K562 (cell line): ENCODE results near the gene TEAD3. TPM values are rescaled to one million over a fixed set of nuclear protein-coding genes. Genes with fewer than 3 reads are reported as not detected.
A peak's percentile ranks its signal among the peaks of the same experiment; 100 is the strongest.

Source experiments
- BHLHE40 ChIP-seq: IDR thresholded peaks from 2 replicates; pipeline ENCODE4 v1.6.1; 2011; ENCODE audit warnings: low read length, improper control_type of control experiment
- CCNT2 ChIP-seq: IDR thresholded peaks from 2 replicates; pipeline ENCODE4 v1.6.1; 2011; ENCODE audit warnings: borderline replicate concordance, low read depth, mild to moderate bottlenecking, moderate library complexity, mixed read lengths, low read length; ENCODE audit not compliant: insufficient read length; ENCODE audit errors: extremely low read depth
- FIP1L1 ChIP-seq: fragments of 200-400 bp; formaldehyde crosslinking; IDR thresholded peaks from 2 replicates; pipeline ENCODE4 v1.6.1; 2018; ENCODE audit warnings: mild to moderate bottlenecking, low read depth, low read length; ENCODE audit not compliant: poor library complexity, severe bottlenecking
- LARP7 ChIP-seq: fragments of 450-650 bp; IDR thresholded peaks from 2 replicates; pipeline ENCODE4 v1.6.1; 2016
- SIN3A ChIP-seq, 2 experiments: fragments of 150-350 bp in 1 of 2; IDR thresholded peaks; 2 replicates each; pipeline ENCODE4 v1.6.1; 2011 to 2016; ENCODE audit warnings: borderline replicate concordance in 2 of 2, low read depth in 2 of 2, low read length in 2 of 2, mild to moderate bottlenecking in 2 of 2, moderate library complexity in 2 of 2; ENCODE audit not compliant: control insufficient read depth in 1 of 2
- ZFP1 ChIP-seq: fragments of 450-650 bp; formaldehyde crosslinking; IDR thresholded peaks from 2 replicates; pipeline ENCODE4 v1.4.0; 2020; ENCODE audit warnings: mild to moderate bottlenecking, mixed read lengths
- ZNF584 ChIP-seq: fragments of 200-800 bp; sonication (Bioruptor generic); IDR thresholded peaks from 2 replicates; pipeline ENCODE4 v1.6.1; 2016; ENCODE audit warnings: low read depth, mild to moderate bottlenecking, missing genetic modification characterization, missing compliant biosample characterization
- polyA plus RNA-seq, 8 experiments: library from polyadenylated mRNA; depleted of rRNA in 4 of 8; stranded (reverse) in 5 of 8; unstranded in 3 of 8; fragments of >200 nt; fragmentation: Nextera tagmentation in 2 of 8; fragmentation: Illumina TruSeq in 1 of 8; extraction: Ambion mirVana in 2 of 8; extraction: Trizol in 1 of 8; gene quantifications; 2 replicates each; pipeline versions ENCODE4 v1.2.1 to v1.2.3, GENCODE V29; 2011 to 2014; ENCODE audit warnings: inconsistent platforms in 1 of 8, missing spikeins in 1 of 8
- total RNA-seq, 7 experiments: library from RNA; depleted of rRNA in 6 of 7; stranded (reverse); fragments of >200 nt in 6 of 7; fragmentation: Illumina TruSeq in 2 of 7; extraction: Trizol in 2 of 7; gene quantifications; 2 replicates each; pipeline versions ENCODE4 v1.2.1 to v1.2.3, GENCODE V29; 2011 to 2021; ENCODE audit warnings: low replicate concordance in 1 of 7
- TF ChIP-seq, protein P1 (sequence below), 2 experiments: fragments of 450-650 bp; formaldehyde crosslinking in 1 of 2; IDR thresholded peaks; 2 replicates each; pipeline versions ENCODE4 v1.4.0 to v1.6.1; 2014 to 2020; ENCODE audit warnings: mild to moderate bottlenecking in 2 of 2, borderline replicate concordance in 1 of 2, low read depth in 1 of 2
- TF ChIP-seq, protein P2 (sequence below): fragments of 450-650 bp; formaldehyde crosslinking; IDR thresholded peaks from 2 replicates; pipeline ENCODE4 v1.4.0; 2022; ENCODE audit warnings: missing genetic modification characterization
- TF ChIP-seq, protein P3 (sequence below), 2 experiments: IDR thresholded peaks in 1 of 2; conservative IDR thresholded peaks in 1 of 2; 2 replicates each; pipeline ENCODE4 v1.6.1; 2016; ENCODE audit warnings: low read depth in 2 of 2, mild to moderate bottlenecking in 1 of 2, missing compliant biosample characterization in 1 of 2, missing genetic modification characterization in 1 of 2, moderate library complexity in 1 of 2

Gene TEAD3
- total and polyA plus RNA-seq, 9 of the 15 experiments (the other 6 are each of a cell fraction or from before 2014, with no cell fraction given): 0.63 to 13.2 (median 3.3) TPM

DNA sequence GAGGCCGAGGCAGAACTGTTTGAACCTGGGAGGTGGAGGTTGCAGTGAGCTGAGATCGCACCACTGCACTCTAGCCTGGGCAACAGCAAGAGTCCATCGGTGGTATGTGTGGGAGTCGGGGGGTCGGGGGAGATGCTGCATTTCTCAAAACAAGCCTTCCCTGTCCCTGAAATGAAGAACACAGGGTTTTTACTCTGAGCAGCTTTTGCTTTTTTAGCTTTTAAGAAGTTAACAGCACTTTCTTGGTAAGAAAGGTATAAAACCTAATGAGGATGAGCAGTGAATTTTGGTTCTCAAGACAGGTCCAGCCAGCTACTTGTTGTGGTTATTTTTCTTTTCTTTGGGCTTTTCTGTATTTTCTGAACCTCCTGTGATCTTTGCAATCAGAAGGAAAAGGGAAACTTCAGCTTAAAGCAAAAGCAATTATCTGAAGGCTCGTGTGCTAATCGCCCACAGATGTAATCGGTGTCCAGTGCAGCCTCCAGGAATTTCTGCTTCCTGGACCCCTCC lies 25.0 kb downstream of the TEAD3 start (continued):
- TF ChIP-seq, protein P1, sequence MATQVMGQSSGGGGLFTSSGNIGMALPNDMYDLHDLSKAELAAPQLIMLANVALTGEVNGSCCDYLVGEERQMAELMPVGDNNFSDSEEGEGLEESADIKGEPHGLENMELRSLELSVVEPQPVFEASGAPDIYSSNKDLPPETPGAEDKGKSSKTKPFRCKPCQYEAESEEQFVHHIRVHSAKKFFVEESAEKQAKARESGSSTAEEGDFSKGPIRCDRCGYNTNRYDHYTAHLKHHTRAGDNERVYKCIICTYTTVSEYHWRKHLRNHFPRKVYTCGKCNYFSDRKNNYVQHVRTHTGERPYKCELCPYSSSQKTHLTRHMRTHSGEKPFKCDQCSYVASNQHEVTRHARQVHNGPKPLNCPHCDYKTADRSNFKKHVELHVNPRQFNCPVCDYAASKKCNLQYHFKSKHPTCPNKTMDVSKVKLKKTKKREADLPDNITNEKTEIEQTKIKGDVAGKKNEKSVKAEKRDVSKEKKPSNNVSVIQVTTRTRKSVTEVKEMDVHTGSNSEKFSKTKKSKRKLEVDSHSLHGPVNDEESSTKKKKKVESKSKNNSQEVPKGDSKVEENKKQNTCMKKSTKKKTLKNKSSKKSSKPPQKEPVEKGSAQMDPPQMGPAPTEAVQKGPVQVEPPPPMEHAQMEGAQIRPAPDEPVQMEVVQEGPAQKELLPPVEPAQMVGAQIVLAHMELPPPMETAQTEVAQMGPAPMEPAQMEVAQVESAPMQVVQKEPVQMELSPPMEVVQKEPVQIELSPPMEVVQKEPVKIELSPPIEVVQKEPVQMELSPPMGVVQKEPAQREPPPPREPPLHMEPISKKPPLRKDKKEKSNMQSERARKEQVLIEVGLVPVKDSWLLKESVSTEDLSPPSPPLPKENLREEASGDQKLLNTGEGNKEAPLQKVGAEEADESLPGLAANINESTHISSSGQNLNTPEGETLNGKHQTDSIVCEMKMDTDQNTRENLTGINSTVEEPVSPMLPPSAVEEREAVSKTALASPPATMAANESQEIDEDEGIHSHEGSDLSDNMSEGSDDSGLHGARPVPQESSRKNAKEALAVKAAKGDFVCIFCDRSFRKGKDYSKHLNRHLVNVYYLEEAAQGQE (IDR thresholded peaks at IDR 0.05; ENCODE audit: borderline replicate concordance): no peak
- TF ChIP-seq, protein P1 (CRISPR knock-in tag; IDR thresholded peaks at IDR 0.05; ENCODE audit: low read depth): no peak
- TF ChIP-seq FIP1L1 (no peak), SIN3A (IDR thresholded peaks at IDR 0.05; ENCODE audit: borderline replicate concordance in 2 of 2, control insufficient read depth in 1 of 2, low read depth in 2 of 2, low read length in 2 of 2) (0 out of 4 replicates have a peak, but pooled peaks of 1 of the 2 experiments have one; percentile 8), BHLHE40 (no peak), CCNT2 (no peak), LARP7 (no peak), ZFP1 (no peak), ZNF584 (CRISPR knock-in tag) (no peak)
- TF ChIP-seq, protein P2, sequence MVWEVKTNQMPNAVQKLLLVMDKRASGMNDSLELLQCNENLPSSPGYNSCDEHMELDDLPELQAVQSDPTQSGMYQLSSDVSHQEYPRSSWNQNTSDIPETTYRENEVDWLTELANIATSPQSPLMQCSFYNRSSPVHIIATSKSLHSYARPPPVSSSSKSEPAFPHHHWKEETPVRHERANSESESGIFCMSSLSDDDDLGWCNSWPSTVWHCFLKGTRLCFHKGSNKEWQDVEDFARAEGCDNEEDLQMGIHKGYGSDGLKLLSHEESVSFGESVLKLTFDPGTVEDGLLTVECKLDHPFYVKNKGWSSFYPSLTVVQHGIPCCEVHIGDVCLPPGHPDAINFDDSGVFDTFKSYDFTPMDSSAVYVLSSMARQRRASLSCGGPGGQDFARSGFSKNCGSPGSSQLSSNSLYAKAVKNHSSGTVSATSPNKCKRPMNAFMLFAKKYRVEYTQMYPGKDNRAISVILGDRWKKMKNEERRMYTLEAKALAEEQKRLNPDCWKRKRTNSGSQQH (CRISPR knock-in tag): no peak
- TF ChIP-seq, protein P3, sequence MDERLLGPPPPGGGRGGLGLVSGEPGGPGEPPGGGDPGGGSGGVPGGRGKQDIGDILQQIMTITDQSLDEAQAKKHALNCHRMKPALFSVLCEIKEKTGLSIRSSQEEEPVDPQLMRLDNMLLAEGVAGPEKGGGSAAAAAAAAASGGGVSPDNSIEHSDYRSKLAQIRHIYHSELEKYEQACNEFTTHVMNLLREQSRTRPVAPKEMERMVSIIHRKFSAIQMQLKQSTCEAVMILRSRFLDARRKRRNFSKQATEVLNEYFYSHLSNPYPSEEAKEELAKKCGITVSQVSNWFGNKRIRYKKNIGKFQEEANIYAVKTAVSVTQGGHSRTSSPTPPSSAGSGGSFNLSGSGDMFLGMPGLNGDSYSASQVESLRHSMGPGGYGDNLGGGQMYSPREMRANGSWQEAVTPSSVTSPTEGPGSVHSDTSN (CRISPR knock-in tag; IDR thresholded peaks at IDR 0.05; ENCODE audit: low read depth): no peak
- TF ChIP-seq, protein P3 (tag; conservative IDR thresholded peaks at IDR 0.05; ENCODE audit: low read depth): no peak
